Measurements from ENCODE around the gene PLEKHA7.

GRCh38 chr11:16999116-16999515 is 15.1 kb downstream of the PLEKHA7 start:
- TF ChIP-seq POLR2A (IDR thresholded peaks at IDR 0.05) (no peak), POLR2AphosphoS5 (IDR thresholded peaks at IDR 0.05) (no peak)

Measured in breast epithelium (tissue), 3 donors.